Fibroblast of skin of scalp (primary cell): ENCODE data around the gene KRTAP9-3.
A peak's percentile ranks its signal among the peaks of the same experiment; 100 is the strongest.
"Not testable (repeated sequence)": the region's sequence is repeated elsewhere in the genome, so short reads cannot be mapped to it uniquely, and the experiment has no call there.

ENCODE experiments used
- DNase-seq: peaks from one replicate; pipeline ENCODE4 v3.0.0-alpha.2; 2013

KRTAP9-3 gene

DNA sequence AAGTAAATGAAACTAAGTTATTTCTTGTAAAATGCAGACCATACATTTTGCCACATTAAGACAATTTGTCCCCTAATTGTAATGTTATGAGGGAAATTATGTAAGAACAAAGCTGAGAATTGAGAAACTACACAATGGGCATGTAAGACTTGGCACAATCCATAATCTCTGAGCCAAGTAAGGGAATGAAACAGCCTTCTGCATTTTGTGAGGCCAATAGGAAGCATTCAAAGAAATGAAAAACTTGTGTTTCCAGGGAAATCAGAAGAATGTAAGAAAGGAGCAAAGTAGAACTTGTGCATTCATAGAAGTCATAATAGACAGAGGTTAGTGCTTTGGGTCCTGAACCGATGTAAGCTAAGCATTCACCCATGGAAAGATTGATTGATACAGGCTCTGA is 19.0 kb downstream of the KRTAP9-3 start:
- DNase-seq, result no peak

DNA sequence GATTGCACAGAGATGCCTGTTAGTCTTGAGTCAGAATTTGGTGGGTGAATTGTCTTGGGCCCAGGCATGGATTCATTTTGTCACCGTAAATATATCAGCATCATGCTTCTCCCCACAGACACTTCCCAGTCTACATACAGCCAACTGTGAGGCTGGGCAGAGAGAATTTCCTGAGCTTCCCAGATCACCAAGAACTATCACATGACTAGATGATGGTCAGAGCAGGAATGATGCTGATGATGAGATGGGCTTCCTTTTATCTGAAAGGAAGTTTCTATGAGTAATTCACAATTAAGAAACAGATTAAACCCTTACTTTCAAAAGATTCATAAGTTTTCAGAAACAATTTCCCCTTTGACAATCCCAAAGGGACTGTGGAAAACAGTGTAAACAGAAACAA is 22.6 kb downstream of the KRTAP9-3 start:
- peak; percentile 12 for DNase-seq

DNA sequence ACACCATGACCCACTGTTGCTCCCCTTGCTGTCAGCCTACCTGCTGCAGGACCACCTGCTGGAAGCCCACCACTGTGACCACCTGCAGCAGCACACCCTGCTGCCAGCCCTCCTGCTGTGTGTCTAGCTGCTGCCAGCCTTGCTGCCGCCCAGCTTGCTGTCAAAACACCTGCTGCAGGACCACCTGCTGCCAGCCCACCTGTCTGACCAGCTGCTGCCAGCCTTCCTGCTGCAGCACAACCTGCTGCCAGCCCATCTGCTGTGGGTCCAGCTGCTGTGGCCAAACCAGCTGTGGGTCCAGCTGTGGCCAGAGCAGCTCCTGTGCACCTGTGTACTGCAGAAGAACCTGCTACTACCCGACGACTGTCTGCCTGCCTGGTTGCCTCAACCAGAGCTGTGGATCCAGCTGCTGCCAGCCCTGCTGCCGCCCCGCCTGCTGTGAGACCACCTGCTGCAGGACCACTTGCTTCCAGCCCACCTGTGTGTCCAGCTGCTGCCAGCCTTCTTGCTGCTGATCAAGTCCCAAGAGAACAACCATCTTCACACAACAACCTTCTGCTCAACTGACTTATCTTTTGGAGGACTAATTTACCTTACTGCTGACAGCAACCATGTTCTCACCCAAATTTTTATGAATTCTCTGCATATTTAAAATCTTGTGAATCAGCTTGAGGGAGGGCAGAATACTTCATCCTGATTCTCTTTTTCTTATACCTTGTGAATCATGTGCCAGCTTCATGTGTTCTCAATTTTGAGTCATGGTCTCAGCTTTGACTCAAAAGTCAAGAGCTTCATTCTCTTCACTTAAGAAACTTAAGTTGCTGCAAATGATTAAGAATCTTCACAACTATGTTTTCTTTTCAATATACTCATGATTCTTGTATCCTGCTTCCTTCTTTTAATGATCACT is 23.4 kb downstream of the KRTAP9-3 start, which contains the start of gene KRTAP9-9:
Gene KRTAP9-9, plus strand, starts transcription at position 4 of the 910 bp plus-strand sequence.
- DNase-seq, result peak; percentile 80

DNA sequence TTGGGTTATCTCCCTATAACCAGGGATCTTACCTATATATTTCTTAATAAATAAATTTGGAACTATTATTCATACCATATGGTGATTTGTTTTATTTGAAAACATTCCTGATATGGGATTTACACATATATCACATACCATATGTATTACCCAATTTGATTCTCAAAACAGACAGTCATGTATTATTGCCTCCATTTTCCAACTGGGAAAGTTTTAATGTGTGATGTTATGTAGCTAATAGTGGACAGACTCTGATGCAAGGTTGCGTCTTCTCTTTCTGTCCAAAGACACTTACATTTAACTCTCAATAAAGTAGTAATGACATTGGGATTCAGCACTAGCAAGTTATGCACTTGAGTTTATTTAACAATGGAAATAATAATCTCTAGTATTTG is 24.0 kb downstream of the KRTAP9-3 start:
- peak; percentile 84 for DNase-seq

- no peak for DNase-seq
Measured at GRCh38 chr17:41258406-41258805, 26.2 kb downstream of the KRTAP9-3 start.

DNA sequence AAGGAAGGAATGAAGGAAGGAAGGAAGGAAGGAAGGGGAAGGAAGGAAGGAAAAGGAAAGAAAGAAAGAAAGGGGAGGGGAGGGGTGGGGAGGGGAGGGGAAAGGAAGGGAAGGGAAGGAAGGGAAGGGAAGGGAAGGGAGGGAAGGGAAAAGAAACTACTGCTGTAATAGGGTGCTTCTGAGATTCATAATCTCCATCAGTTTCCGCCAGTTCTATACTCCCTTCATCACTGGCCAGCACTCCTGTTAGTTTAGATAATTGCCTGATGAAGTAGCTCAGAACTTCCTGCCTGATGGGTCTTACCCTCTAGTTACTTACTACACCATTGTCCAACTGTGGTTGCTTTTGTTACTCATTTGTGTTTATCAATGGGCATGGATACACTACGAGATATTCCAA is 31.0 kb downstream of the KRTAP9-3 start:
- no peak for DNase-seq

DNA sequence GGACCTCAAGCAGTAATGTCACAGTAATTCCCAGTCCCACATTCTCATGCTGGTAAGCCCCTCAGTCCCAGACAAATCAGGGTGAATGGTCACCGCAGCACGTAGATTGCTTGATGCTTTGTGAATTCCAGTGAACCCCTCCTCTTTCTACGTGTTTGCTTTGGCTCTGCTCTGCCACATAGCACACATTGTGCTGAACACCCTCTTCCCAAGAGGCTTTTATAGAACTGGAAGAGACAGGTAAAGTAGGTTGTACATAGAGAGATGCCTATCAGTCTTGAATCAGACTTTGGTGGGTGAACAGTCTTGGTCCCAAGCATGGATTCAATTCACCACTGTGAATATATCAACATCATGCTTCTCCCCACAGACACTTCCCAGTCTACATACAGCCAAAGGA is 32.4 kb downstream of the KRTAP9-3 start:
- DNase-seq, result no peak

GRCh38 chr17:41265078-41265477 is 32.8 kb downstream of the KRTAP9-3 start, which contains the start of gene KRTAP9-6:
TSS of gene KRTAP9-6 (plus strand) at chr17:41265378. CDS start at chr17:41265378, 0 bp downstream.
- DNase-seq, result no peak

- DNase-seq, result no peak
Measured at GRCh38 chr17:41267711-41268110, 35.5 kb downstream of the KRTAP9-3 start.

- DNase-seq, result not testable (repeated sequence)
Measured at GRCh38 chr17:41271323-41271722, 39.1 kb downstream of the KRTAP9-3 start.

DNA sequence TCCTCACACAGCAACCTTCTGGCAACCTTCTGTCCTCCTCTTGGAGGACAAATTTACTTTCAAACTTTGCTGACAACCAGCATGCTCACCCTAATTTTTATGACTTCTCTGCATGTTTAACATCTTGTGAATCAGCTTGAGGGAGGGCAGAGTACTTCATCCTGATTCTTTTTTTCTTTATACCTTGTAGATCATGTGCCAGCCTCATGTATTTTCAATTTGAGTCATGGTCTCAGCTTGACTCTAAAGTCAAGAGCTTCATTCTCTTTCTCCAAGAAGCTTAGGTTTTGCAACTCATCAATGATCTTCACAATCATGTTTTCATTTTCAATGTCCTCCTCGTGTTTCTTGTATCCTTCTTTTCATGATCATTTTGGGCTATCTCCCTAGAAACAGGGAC is 39.6 kb downstream of the KRTAP9-3 start:
- no peak for DNase-seq

DNA sequence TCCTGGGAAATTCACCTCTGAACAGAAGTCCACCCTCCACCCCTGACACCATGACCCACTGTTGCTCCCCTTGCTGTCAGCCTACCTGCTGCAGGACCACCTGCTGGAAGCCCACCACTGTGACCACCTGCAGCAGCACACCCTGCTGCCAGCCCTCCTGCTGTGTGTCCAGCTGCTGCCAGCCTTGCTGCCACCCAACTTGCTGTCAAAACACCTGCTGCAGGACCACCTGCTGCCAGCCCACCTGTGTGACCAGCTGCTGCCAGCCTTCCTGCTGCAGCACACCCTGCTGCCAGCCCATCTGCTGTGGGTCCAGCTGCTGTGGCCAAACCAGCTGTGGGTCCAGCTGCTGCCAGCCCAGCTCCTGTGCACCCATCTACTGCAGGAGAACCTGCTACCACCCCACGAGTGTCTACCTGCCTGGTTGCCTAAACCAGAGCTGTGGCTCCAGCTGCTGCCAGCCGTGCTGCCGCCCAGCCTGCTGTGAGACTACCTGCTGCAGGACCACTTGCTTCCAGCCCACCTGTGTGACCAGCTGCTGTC is 43.5 kb downstream of the KRTAP9-3 start, which contains the start of gene KRTAP9-7:
Gene KRTAP9-7, plus strand, starts transcription at position 51 of the 543 bp plus-strand sequence. Its CDS starts 0 bp downstream, at position 51.
- DNase-seq, result not testable (repeated sequence)

DNA sequence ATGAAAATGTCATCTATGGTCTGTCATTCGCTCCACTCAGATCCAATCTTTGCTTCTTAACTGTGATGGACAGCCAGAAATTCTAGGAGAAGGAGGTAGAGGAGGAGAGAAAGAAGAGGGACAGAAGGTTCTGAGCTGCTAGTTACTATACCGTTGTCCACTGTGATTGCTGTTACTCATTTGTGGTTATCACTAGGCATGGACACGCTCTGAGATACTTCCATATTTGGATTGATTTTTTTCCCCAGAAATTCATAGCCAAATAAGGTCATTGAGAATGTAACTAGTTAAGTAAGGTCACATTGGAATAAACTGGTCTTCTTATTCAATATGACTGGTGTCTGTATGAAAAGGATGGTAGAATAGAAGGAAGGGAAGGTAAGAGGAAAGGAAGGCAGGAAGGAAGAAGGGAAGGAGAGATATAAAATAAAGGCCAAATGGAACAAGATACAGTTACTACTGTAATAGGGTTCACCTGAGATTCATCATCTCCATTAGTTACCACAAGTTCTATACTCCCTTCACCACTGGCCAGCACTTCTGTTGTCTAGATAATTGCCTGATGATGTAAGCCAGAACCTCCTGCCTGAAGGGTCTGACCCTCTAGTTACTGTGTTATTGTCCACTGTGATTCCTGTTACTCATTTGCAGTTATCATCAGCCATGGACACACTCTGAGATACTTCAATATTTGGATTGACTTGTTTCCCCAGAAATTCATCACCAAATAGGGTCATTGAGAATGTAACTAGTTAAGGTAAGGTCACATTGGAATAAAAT is 46.1 kb downstream of the KRTAP9-3 start:
- peak; percentile 53 for DNase-seq
